Endothelial cell of umbilical vein (primary cell): ENCODE results near the gene RENBP. TPM values are rescaled to one million over a fixed set of nuclear protein-coding genes. Genes with fewer than 3 reads are reported as not detected.

ENCODE experiments used
- BruUV-seq: library from RNA; stranded (reverse); fragments of 400-500 nt; replicated peaks from 2 replicates; lab custom pipeline; 2021; lab: Mats Ljungman, UMichigan
- CTCF ChIA-PET: fragments of 300-600, 350-600 bp; sonication (Branson Sonifier 250); formaldehyde crosslinking; loops from one replicate; lab custom pipeline; 2021; ENCODE audit warnings: antibody characterized with exemption, inconsistent platforms; lab: Charles Lee
- POLR2A ChIA-PET: fragments of 300-600, 350-600 bp; sonication (Branson Sonifier 250); formaldehyde crosslinking; loops from one replicate; lab custom pipeline; 2021; ENCODE audit warnings: antibody characterized with exemption, inconsistent platforms; lab: Charles Lee
- DNase-seq: peaks from one replicate; pipeline ENCODE4 v3.0.0-alpha.2; 2011; ENCODE audit warnings: low read depth, low spot score
- FAIRE-seq: peaks from 2 replicates; lab custom pipeline; 2011; peaks lifted over from hg19 to GRCh38; lab: Jason Lieb, UNC
- H2AFZ ChIP-seq: 2 replicates; pipeline ENCODE4 v1.6.0; 2012; ENCODE audit warnings: low read depth, low read length, control low read depth, inconsistent platforms
- H3K27ac ChIP-seq: 2 replicates; pipeline ENCODE4 v1.5.1; 2011; ENCODE audit warnings: low read depth, mild to moderate bottlenecking, control low read depth, low read length, moderate library complexity; ENCODE audit not compliant: insufficient read depth
- H3K27me3 ChIP-seq, 2 experiments: 2 replicates each; pipeline versions ENCODE4 v1.6.0 to v1.6.1; 2011; ENCODE audit warnings: low read length in 2 of 2, mixed read lengths in 1 of 2; ENCODE audit not compliant: control insufficient read depth in 2 of 2, insufficient read depth in 2 of 2
- H3K36me3 ChIP-seq, 2 experiments: 2 replicates in 1 of 2; 3 replicates in 1 of 2; pipeline ENCODE4 v1.5.1; 2011; ENCODE audit warnings: low read length in 2 of 2, mild to moderate bottlenecking in 1 of 2, moderate library complexity in 1 of 2; ENCODE audit not compliant: control insufficient read depth in 2 of 2, insufficient read depth in 2 of 2; ENCODE audit errors: extremely low read depth in 1 of 2
- H3K4me1 ChIP-seq: 3 replicates; pipeline ENCODE4 v1.5.1; 2011; ENCODE audit warnings: mild to moderate bottlenecking, low read length; ENCODE audit not compliant: control insufficient read depth, insufficient read depth; ENCODE audit errors: extremely low read depth
- H3K4me2 ChIP-seq: 2 replicates; pipeline ENCODE4 v1.6.1; 2011; ENCODE audit warnings: low read length, control low read depth, mixed read lengths; ENCODE audit not compliant: insufficient read depth
- H3K4me3 ChIP-seq, 3 experiments: fragments of 200-600 bp in 1 of 3; sonication (generic), shearing (Covaris generic) in 1 of 3; replicated peaks in 1 of 3; 2 replicates each; pipeline ENCODE4 v1.5.1; 2011 to 2016; ENCODE audit warnings: control low read depth in 3 of 3, low read length in 3 of 3, mild to moderate bottlenecking in 2 of 3, inconsistent platforms in 1 of 3, low read depth in 1 of 3, moderate library complexity in 1 of 3; ENCODE audit not compliant: insufficient read depth in 1 of 3
- H3K79me2 ChIP-seq: 2 replicates; pipeline ENCODE4 v1.6.0; 2012; ENCODE audit warnings: low read length, inconsistent platforms; ENCODE audit not compliant: control insufficient read depth, insufficient read depth
- H3K9ac ChIP-seq: replicated peaks from 2 replicates; pipeline ENCODE3; 2011; ENCODE audit warnings: low read length, control low read depth; ENCODE audit not compliant: insufficient read depth; ENCODE audit errors: extremely low read depth
- H3K9me1 ChIP-seq: replicated peaks from 3 replicates; pipeline ENCODE4 v1.6.0; 2011; ENCODE audit warnings: mild to moderate bottlenecking, low read length; ENCODE audit not compliant: control insufficient read depth, insufficient read depth; ENCODE audit errors: extremely low read depth
- H3K9me3 ChIP-seq: replicated peaks from 2 replicates; pipeline ENCODE4 v1.5.1; 2012; ENCODE audit warnings: low read length, inconsistent platforms; ENCODE audit not compliant: control insufficient read depth, insufficient read depth
- H4K20me1 ChIP-seq: replicated peaks from 2 replicates; pipeline ENCODE3; 2011; ENCODE audit warnings: mild to moderate bottlenecking, low read length; ENCODE audit not compliant: control insufficient read depth, insufficient read depth; ENCODE audit errors: extremely low read depth
- EZH2 ChIP-seq: IDR thresholded peaks from 2 replicates; pipeline ENCODE4 v1.6.1; 2012; ENCODE audit warnings: borderline replicate concordance, low read depth, mild to moderate bottlenecking, moderate library complexity, low read length, inconsistent platforms; ENCODE audit not compliant: severe bottlenecking
- FOS ChIP-seq: IDR thresholded peaks from 2 replicates; pipeline ENCODE4 v1.6.1; 2011; ENCODE audit warnings: mild to moderate bottlenecking, low read length, moderate library complexity, borderline replicate concordance; ENCODE audit not compliant: insufficient read depth
- GATA2 ChIP-seq: IDR thresholded peaks from 2 replicates; pipeline ENCODE4 v1.7.0; 2011; ENCODE audit warnings: low read depth, mild to moderate bottlenecking, moderate library complexity, mixed read lengths, low read length; ENCODE audit not compliant: insufficient read length, insufficient read depth
- JUN ChIP-seq: IDR thresholded peaks from 2 replicates; pipeline ENCODE4 v1.6.1; 2011; ENCODE audit warnings: borderline replicate concordance, low read depth; ENCODE audit not compliant: insufficient read length, insufficient read depth
- MAX ChIP-seq: IDR thresholded peaks from 2 replicates; pipeline ENCODE4 v1.6.1; 2011; ENCODE audit not compliant: insufficient read depth, insufficient read length
- MYC ChIP-seq: IDR thresholded peaks from one replicate; pipeline ENCODE4 v1.6.1; 2011; ENCODE audit warnings: mild to moderate bottlenecking, low read depth, low read length
- POLR2A ChIP-seq: IDR thresholded peaks from 2 replicates; pipeline ENCODE4 v1.6.1; 2012; ENCODE audit warnings: low read depth, mild to moderate bottlenecking, control low read depth, low read length
- POLR2AphosphoS5 ChIP-seq: IDR thresholded peaks from 2 replicates; pipeline ENCODE4 v1.6.1; 2012; ENCODE audit warnings: low read depth, mild to moderate bottlenecking, control low read depth, low read length, moderate library complexity; ENCODE audit not compliant: insufficient read depth
- dilution Hi-C: fragments of 300-500 bp; cut with MboI; formaldehyde crosslinking; loops from one replicate; pipeline ENCODE4 v1.15.0; 2019; ENCODE audit warnings: low sequenced_read_pairs; ENCODE audit not compliant: extremely low pct_ligation_motif_present
- intact Hi-C: fragments of 100-400 bp; cut with micrococcal nuclease; formaldehyde crosslinking; loops from one replicate; pipeline ENCODE4 v1.10.0; 2022
- polyA plus RNA-seq, 4 experiments: library from polyadenylated mRNA; depleted of rRNA in 3 of 4; stranded (reverse) in 3 of 4; unstranded in 1 of 4; fragments of >200 nt; gene quantifications; 2 replicates each; pipeline versions ENCODE4 v1.2.1 to v1.2.3, GENCODE V29; 2011 to 2012; ENCODE audit warnings: missing spikeins in 1 of 4
- total RNA-seq: library from RNA; stranded (reverse); gene quantifications from 2 replicates; pipeline ENCODE4 v1.2.3, GENCODE V29; 2021
- TF ChIP-seq, protein P1 (sequence below), 2 donors: IDR thresholded peaks; 1 replicate in 1 of 2; 2 replicates in 1 of 2; pipeline ENCODE4 v1.5.1; 2011; ENCODE audit warnings: low read length in 2 of 2, mild to moderate bottlenecking in 2 of 2, moderate library complexity in 2 of 2, control low read depth in 1 of 2, inconsistent platforms in 1 of 2, low read depth in 1 of 2; ENCODE audit not compliant: insufficient read depth in 1 of 2; ENCODE audit errors: extremely low read depth in 1 of 2

The RENBP gene
- total and polyA plus RNA-seq, 2 donors (not counting 3 experiments of a cell fraction or from before 2014, with no cell fraction given), result 8.0 to 16.0 TPM

GRCh38 chrX:153993079-153993478, 48.6 kb upstream of the RENBP start:
- FAIRE-seq (no peak), DNase-seq (no peak)
- Histone ChIP-seq H3K27ac (no peak overlapping the region), H3K4me3 (no peak overlapping the region), H3K36me3 (no peaks in the 10 kb centered on the region), H3K9me3 (no peaks in the 10 kb centered on the region), H4K20me1 (no peaks in the 10 kb centered on the region), H3K4me2 (no peak overlapping the region), H3K9ac (no peak overlapping the region), H3K9me1 (no peaks in the 10 kb centered on the region), H3K27me3 (no peaks in the 10 kb centered on the region), H2AFZ (no peak overlapping the region), H3K79me2 (no peaks in the 10 kb centered on the region), H3K4me1 (no peaks in the 10 kb centered on the region)
- ChIA-PET POLR2A (no interaction called here), CTCF (no interaction called here)
- no peak for TF ChIP-seq FOS
- no peak for TF ChIP-seq JUN
- TF ChIP-seq, protein P1, sequence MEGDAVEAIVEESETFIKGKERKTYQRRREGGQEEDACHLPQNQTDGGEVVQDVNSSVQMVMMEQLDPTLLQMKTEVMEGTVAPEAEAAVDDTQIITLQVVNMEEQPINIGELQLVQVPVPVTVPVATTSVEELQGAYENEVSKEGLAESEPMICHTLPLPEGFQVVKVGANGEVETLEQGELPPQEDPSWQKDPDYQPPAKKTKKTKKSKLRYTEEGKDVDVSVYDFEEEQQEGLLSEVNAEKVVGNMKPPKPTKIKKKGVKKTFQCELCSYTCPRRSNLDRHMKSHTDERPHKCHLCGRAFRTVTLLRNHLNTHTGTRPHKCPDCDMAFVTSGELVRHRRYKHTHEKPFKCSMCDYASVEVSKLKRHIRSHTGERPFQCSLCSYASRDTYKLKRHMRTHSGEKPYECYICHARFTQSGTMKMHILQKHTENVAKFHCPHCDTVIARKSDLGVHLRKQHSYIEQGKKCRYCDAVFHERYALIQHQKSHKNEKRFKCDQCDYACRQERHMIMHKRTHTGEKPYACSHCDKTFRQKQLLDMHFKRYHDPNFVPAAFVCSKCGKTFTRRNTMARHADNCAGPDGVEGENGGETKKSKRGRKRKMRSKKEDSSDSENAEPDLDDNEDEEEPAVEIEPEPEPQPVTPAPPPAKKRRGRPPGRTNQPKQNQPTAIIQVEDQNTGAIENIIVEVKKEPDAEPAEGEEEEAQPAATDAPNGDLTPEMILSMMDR (IDR thresholded peaks at IDR 0.05; ENCODE audit: extremely low read depth in 1 of 2, insufficient read depth in 1 of 2, low read depth in 1 of 2, low read length in 2 of 2), result no peak
- TF ChIP-seq GATA2, result no peak
- no peak for TF ChIP-seq MAX
- TF ChIP-seq POLR2AphosphoS5, result no peak
- TF ChIP-seq EZH2, result no peak
- no peak for TF ChIP-seq MYC
- no peak for TF ChIP-seq POLR2A
- no TSS peak for BruUV-seq
- dilution Hi-C loops, result no loop called here
- intact Hi-C loops, result no loop called here
